GM12801 (cell line): Measurements from ENCODE around the gene TTC1.

Source experiments
- TF ChIP-seq, protein P1 (sequence below): IDR thresholded peaks from one replicate; pipeline ENCODE4 v1.5.1; 2011; ENCODE audit warnings: control low read depth; ENCODE audit not compliant: insufficient read length; ENCODE audit errors: extremely low read depth

Gene TTC1

DNA sequence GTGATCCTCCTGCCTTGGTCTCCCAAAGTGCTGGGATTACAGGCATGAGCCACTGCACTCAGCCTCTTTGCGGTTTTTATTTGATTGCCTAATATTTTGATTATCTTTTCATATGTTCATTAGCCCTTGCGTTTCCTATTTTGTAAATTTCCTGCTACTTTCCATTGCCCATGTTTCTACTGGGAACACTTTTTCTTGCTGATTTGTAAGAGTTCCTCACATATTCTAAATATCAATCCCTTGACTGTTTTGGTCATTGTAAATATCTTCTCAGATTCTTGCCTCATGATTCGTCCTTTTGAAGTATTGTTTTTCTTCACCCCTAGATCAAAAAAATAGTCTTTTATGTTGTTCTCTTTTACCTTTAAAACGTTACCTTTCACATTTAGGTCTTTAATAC, 37.9 kb upstream of the TTC1 start:
- TF ChIP-seq, protein P1, sequence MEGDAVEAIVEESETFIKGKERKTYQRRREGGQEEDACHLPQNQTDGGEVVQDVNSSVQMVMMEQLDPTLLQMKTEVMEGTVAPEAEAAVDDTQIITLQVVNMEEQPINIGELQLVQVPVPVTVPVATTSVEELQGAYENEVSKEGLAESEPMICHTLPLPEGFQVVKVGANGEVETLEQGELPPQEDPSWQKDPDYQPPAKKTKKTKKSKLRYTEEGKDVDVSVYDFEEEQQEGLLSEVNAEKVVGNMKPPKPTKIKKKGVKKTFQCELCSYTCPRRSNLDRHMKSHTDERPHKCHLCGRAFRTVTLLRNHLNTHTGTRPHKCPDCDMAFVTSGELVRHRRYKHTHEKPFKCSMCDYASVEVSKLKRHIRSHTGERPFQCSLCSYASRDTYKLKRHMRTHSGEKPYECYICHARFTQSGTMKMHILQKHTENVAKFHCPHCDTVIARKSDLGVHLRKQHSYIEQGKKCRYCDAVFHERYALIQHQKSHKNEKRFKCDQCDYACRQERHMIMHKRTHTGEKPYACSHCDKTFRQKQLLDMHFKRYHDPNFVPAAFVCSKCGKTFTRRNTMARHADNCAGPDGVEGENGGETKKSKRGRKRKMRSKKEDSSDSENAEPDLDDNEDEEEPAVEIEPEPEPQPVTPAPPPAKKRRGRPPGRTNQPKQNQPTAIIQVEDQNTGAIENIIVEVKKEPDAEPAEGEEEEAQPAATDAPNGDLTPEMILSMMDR: no peak

DNA sequence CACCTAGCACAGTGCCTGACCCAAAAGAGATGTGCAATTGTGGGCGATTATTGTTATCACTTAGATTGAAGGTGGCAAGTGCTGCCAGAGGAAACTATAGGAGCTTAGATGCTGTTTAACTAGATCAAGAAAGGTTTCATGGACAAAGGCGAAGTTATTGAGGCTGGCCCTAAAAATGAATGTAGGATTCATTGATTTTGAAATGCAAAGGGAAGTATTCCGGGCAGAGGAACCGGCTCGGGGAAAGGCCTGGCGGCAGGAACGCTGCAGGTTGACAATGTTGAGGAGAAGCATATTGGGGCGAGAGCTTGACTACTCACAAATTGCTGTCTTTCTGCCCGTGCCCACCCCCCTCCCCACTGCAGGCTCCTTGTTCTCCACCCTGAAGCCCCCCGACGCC, 37.4 kb upstream of the TTC1 start:
- TF ChIP-seq, protein P1: no peak

DNA sequence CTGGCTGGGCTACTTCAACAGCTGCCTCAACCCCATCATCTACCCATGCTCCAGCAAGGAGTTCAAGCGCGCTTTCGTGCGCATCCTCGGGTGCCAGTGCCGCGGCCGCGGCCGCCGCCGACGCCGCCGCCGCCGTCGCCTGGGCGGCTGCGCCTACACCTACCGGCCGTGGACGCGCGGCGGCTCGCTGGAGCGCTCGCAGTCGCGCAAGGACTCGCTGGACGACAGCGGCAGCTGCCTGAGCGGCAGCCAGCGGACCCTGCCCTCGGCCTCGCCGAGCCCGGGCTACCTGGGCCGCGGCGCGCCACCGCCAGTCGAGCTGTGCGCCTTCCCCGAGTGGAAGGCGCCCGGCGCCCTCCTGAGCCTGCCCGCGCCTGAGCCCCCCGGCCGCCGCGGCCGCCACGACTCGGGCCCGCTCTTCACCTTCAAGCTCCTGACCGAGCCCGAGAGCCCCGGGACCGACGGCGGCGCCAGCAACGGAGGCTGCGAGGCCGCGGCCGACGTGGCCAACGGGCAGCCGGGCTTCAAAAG, 36.9 kb upstream of the TTC1 start:
- TF ChIP-seq, protein P1: no peak

DNA sequence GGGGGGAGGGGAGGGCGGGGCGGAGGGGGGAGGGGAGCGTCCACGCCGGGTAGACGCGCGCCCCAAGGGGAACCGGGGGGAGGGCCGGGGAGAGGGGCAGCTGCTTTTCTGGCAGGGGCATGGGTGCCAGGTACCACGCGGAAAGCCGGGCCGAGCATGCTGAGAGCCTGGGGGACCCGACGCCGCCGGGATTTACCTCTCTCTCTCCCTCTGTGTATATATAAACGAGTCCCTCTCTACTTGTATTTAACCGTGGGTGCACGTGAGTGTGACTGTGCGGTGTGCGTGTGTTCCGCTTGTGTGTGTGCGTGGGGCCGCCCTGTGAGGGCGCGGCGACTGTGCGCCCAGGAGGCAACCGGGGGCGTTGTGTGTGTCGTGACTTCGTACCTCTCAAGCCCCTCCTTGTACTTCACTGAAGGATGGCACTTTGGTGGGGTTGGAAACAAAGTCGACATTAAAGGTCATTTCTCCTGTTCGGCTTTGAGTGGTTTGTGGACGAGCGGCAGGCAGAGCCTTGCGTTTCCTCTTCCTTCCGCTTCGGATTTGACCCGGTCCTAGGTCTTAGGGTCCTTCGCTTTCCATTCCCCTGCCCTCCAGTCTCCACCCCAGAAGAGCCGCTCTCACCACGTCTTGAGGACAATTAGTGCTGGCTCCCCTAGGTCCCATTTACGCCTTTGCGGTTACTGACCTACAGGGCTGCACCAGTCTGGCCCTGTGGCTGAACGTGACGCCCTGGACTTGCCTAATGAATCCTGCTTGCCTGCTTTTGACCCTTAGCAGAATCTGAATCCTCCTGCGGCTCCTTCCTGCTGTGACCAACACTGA, 36.2 kb upstream of the TTC1 start:
- TF ChIP-seq, protein P1: no peak

DNA sequence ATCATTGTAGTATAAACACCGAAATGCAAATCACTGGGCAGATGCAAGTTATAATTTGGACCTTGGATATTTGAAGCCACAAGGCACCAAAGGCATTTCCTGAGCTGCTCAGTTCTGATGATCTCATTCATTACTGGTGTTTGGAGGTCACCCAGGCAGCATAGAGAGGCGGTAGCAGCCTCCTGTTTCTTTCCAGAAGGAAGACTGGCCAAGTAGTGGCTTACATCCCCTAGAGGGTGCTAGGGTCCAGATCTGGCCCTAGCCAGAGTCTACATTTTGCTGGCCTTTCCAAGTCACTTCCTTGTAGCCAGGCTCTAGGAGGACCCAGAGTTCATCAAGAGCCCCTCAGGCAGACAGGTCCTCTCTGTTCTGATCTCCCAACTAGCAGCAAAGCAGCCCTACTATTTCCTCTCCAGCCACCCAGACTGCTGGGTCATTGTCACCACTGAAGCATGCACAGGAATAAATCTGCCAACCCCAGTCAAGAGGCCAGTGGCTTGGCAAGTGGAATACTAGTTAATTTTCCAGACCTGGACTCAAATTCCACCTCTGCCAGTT, 33.4 kb upstream of the TTC1 start:
- TF ChIP-seq, protein P1: no peak

DNA sequence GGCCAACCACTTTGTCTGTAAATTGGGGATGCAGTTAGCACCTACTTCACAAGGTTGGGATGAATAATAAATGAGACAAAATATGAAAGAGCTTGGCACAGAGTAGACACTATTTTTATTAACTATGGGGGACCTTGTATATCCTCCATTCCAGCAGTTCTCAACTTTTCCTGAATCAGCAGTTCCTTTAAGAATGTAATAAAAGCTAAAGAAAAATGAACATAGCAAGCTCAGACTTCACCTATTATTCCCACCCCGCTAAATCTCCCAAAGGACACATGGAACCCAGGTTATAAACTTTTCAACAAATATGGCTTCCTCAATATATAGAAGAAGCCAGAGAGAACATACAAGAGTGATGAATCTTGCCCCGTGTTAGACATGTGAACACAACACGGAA, 32.0 kb upstream of the TTC1 start:
- TF ChIP-seq, protein P1: no peak

DNA sequence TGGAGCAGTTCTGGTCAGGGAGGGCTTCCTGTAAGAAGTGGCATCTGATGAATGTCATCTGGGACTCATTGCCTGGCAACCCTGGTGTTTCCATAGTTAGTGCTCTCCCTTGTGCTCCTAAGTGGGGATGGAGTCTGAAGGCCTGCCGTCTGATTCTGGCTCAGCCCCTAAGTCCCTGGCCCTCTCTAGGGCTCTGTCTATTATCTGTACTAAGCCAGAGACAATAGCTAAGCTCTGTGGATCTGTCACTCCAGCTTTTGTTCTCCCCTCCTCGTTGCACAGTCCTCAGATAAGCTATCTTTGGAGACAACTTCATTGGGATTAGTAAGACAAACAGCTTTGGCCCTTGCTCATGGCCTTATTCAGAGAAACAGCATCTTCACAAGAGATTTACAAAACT, 30.6 kb upstream of the TTC1 start:
- TF ChIP-seq, protein P1: no peak
